B cell (primary cell): ENCODE measurements around the gene CHMP1A.

Experiments
- EZH2 ChIP-seq: IDR thresholded peaks from 2 replicates; pipeline ENCODE4 v1.6.1; 2012; ENCODE audit warnings: borderline replicate concordance, low read depth, mild to moderate bottlenecking, moderate library complexity, low read length; ENCODE audit not compliant: insufficient read depth, poor library complexity, severe bottlenecking
- TF ChIP-seq, protein P1 (sequence below): fragments of 200-600 bp; IDR thresholded peaks from one replicate; pipeline ENCODE4 v1.8.0; 2022; ENCODE audit warnings: antibody characterized with exemption, mild to moderate bottlenecking

DNA sequence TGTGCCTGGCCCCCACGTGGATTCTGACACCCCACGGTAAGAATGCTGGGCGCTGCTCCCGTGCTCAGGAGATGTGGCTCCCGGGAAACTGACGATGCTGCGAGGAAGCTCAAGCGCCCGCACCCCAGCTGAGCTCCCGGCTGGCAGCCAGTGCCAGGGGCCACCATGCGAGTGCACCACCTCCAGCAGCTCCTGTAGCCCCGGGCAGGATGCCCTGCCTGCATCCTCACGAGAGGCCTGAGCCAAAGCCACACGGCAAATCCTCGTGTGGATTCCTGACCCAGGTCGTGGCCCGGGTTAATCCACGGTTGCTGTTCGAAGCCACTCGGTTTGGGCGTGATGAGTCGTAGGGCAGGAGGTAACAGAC is 55.6 kb downstream of the CHMP1A start:
- TF ChIP-seq EZH2: no peak
- TF ChIP-seq, protein P1, sequence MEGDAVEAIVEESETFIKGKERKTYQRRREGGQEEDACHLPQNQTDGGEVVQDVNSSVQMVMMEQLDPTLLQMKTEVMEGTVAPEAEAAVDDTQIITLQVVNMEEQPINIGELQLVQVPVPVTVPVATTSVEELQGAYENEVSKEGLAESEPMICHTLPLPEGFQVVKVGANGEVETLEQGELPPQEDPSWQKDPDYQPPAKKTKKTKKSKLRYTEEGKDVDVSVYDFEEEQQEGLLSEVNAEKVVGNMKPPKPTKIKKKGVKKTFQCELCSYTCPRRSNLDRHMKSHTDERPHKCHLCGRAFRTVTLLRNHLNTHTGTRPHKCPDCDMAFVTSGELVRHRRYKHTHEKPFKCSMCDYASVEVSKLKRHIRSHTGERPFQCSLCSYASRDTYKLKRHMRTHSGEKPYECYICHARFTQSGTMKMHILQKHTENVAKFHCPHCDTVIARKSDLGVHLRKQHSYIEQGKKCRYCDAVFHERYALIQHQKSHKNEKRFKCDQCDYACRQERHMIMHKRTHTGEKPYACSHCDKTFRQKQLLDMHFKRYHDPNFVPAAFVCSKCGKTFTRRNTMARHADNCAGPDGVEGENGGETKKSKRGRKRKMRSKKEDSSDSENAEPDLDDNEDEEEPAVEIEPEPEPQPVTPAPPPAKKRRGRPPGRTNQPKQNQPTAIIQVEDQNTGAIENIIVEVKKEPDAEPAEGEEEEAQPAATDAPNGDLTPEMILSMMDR: no peak
